GM18499 (cell line): ENCODE measurements around the gene FXYD7.
"Not testable (repeated sequence)": the region's sequence is repeated elsewhere in the genome, so short reads cannot be mapped to it uniquely, and the experiment has no call there.

ENCODE experiments used
- ATAC-seq: cut with Tn5 transposase; IDR thresholded peaks from one replicate; pipeline ENCODE4 v1.9.1; 2021; ENCODE audit warnings: moderate number of reproducible peaks; ENCODE audit not compliant: insufficient read depth, unreplicated experiment

The FXYD7 gene, protein sequence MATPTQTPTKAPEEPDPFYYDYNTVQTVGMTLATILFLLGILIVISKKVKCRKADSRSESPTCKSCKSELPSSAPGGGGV

DNA sequence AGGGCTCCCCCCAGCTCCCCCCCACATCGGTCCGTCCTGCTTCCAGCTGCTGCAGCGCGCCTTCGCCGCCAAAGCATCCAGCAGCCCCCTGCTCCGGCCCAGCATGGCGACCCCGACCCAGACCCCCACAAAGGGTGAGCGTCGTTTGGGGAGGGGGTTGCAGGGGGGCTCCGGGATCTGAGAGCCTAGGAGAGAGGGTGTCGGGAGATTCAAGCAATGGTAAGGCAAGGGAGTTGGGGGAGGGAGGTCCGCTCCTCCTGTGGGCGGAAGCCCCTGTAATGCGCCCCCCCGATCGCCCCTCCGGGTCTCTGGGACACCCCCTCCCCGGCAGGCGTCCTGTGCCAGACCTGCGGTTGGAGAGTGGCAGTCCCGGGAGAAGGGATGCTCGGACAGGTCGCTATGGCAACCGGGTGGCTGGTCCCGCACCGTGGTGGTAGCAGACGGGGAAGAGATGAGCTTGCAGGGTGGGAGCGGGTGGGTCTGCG is at the start of gene FXYD7:
TSS of gene FXYD7 (plus strand) at position 25 of the 485 bp plus-strand sequence. CDS start at position 104, 79 bp downstream.
- no peak for ATAC-seq

- ATAC-seq = no peak
Measured at GRCh38 chr19:35093430-35093829, 49.6 kb upstream of the FXYD7 start.

DNA sequence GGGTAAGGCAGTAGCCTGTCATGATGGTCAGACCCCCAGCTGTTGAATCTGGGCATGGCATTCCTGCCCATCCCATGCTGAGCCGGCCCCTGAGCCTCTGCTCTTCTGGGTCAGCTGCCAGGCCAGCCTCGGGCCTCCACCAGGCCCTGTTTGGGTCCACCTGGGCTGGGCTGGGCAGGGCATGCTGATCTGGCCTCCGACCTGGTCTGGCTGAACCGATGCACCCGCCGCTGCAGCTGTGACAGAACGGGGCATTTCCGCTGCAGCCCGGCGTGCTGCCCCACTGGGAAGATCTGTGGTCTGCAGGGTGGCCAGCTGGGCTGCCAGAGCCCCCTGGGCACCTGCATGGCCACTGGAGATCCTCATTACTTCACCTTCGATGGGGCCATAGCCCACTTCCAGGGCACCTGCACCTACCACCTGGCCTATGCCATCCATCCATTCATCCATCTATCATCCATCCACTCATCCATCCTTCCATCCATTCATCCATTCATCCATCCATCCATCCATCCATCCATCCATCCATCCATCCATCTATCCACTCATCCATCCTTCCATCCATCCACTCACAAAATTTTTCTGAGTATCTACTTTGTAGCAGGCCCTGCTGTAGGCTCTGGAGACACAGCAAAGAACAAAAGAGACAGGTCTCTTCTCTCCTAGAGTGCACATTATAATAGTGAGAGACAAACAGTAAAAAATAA is 49.0 kb upstream of the FXYD7 start:
- no peak for ATAC-seq

DNA sequence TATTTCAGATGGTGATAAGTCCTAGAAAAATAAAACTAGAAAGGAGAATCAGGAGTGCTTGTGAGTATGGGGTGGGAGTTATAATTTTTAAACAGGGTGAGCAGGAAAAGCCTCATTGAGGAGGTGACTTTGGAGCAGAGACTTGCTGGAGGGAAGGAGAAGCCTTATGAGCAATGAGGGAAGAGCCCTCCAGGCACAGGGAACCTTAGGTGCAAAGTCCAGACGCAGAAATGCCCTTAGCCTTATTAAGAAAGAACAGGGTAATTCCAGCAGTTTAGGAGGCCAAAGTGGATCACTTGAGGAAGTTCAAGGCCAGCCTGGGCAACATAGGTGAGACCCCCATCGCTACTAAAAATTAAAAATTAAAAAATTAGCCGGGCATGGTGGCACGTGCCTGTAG is 48.4 kb upstream of the FXYD7 start:
- no peak for ATAC-seq

DNA sequence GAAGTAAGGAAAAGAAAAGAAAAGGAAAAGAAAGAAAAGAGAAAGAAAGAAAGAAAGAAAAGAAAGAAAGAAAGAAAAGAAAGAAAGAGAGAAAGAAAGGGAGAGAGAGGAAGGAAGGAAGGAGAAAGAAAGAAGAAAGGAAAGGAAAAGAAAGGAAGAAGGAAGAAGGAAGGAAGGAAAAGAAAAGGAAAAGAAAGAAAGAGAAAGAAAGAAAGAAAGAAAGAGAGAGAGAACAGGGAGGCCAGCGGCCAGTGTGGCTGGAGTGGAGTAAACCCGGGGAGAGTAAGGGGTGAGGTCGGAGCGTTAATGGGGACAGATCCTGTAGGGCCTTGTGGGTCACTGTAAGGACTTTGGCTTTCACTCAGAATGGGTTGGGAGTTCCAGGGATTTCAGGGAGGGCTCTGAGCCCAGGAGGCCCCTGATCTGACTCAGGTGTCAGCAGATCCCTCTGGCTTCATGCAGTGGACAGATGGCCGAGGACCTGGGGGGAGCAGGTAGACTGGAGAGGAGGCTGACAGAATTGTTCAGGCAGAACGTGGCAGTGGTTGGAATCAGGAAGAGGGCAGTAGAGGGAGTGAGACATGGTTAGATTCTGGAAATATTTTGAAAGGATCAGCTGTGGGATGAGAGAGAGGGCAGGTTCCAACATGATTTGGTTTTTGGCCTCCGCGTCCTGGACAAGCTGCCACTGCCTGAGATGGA is 47.2 kb upstream of the FXYD7 start:
- no peak for ATAC-seq

DNA sequence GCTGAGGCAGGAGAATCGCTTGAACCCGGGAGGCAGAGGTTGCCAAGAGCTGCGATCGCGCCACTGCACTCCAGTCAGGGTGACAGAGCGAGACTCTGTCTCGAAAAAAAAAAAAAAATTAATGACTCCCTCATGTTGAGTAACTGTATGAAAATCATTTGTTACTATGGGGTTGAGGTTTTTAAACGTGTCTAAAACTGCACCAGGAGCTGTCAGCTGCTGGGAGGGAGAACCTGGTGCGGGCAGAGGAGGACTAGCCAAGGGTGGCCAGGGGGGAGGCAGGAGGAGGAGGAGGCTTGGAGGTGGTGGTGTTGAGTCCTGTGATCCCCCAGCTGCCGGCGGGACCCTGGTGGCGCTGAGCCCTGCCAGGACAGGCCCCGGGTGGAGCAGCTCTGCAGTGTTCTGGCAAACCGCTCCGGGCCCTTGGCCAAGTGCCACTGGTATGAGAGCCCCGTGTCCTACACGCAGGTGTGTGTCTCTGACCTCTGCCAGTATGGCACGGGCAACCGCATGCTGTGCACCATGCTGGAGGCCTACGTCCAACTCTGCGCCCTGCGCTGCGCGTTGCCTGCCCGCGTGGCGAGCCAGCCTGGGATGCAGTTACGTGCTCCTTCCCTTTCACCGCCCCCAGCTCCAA is 44.5 kb upstream of the FXYD7 start:
- ATAC-seq = no peak

GRCh38 chr19:35099155-35099896 is 43.7 kb upstream of the FXYD7 start:
- no peak for ATAC-seq

GRCh38 chr19:35099897-35100275 is 43.2 kb upstream of the FXYD7 start:
- ATAC-seq = no peak

- ATAC-seq = no peak
Measured at GRCh38 chr19:35100588-35101533, 42.2 kb upstream of the FXYD7 start.

DNA sequence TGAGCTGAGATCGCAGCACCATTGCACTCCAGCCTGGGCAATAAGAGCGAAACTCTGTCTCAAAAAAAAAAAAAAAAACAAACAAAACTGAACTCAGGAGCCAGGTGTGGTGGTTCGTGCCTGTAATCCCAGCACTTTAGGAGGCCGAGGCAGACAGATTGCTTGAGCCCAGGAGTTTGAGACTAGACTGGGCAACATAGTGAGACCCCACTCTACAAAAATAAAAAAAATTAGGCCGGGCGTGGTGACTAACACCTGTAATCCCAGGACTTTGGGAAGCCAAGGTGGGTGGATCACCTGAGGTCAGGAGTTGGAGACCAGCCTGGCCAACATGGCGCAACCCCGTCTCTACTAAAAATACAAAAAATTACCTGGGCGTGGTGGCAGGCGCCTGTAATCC is 41.1 kb upstream of the FXYD7 start:
- not testable (repeated sequence) for ATAC-seq

DNA sequence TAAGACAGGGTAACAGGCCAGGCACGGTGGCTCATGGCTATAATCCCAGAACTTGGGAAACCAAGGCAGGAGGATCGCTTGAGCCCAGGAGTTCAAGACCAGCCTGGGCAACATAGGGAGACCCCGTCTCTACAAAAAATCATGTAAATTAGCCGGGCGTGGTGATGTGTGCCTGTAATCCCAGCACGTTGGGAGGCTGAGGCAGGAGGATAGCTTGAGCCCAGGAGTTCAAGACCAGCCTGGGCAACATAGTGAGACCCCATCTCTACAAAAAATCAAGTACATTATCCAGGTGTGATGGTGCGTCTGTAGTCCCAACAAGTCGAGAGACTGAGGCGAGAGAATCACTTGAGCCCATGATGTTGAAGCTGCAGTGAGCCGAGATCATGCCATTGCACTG is 39.4 kb upstream of the FXYD7 start:
- not testable (repeated sequence) for ATAC-seq

- no peak for ATAC-seq
Measured at GRCh38 chr19:35104361-35104760, 38.7 kb upstream of the FXYD7 start.

DNA sequence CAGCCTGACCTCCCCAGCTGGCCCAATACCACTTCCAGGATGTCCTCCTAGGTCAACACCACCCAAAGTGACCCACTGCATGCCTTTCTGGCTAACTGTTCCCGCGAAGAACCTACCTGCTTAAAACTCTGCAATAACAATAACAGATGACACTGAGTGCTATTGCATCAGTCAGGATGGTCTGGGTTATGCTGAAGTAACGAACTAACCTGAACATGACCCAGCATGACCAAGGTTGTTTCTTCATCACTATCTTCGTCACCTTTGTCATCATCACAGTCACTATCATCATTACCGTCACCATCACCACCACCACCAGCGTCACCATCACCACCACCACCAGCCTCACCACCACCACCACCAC is 38.0 kb upstream of the FXYD7 start:
- ATAC-seq = no peak

DNA sequence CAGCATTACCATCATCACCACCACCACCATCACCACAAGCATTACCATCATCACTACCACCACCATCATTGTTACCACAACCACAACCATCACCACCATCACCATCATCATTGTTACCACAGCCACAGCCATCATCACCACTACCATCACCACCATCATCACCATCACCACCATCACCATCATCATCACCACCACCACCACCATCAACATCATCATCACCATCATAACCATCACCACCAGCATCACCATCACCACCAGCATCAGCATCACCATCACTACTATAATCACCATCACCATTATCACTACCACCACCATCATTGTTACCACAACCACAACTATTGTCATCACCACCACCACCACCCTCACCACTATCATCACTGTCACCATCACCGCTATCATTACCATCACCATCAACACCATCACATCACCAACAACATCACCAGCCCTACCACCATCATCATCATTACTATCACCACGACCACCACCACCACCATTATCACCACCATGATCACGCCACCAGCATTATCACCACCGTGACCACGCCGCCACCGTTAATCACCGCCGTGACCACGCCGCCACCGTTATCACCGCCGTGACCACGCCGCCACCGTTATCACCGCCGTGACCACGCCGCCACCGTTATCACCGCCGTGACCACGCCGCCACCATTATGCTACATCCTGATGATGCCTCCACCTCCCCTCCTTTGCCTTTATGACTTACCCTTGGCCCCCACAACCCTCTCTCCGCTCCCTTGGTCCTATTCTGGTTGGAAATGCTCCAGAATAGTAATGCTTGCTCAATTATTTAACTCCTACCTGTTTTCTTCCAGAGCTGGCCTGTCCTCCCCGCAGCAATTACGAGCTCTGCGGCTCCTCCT is 37.4 kb upstream of the FXYD7 start:
- no peak for ATAC-seq

DNA sequence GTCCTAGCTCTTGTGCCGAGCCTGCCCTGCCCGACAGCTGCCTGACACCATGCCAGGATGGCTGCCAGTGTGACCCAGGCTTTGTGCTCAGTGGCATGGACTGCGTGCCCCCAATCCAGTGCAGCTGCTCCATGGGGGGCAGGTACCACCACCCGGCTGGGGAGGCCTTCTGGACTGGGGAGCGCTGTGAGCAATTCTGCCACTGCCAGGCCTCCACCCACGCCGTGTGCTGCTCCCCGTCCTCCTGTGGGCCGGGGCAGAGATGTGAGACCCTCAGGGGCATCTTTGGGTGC is 36.8 kb upstream of the FXYD7 start:
- ATAC-seq = no peak

DNA sequence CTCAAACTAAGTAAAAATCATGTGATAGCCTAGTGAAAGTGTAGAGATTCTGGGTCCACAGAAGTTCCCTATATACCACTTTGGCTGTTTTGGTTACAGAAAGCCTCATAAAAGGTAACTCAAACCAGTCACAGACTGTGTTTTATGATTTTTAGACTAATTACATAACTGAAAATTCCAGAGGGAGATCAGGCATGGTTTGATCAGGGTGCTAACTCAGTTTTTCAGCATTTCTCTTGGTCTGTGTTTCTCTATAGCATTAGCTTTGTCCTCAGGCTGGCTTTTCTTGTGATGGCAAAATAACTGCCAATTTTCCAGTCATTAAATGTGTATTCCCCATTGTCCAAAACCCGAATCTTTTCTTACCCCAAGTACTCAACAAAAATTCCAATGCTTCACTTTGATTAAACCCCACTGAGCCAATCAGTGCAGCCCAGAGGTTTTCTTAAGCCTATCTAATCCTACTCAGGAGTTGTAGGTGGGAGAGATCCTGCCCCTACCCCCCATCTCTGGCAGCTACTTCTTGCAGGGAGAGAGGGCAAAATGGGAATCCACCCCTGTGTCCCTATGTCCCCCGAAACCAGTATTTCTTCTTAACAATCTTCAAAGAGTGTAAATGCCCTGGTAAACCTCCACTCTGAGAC is 36.0 kb upstream of the FXYD7 start:
- no peak for ATAC-seq

- no peak for ATAC-seq
Measured at GRCh38 chr19:35107545-35107944, 35.5 kb upstream of the FXYD7 start.

GRCh38 chr19:35108730-35109129 is 34.3 kb upstream of the FXYD7 start:
- no peak for ATAC-seq
